ENCODE results near the gene NLRP6.
"Not testable (repeated sequence)": the region's sequence is repeated elsewhere in the genome, so short reads cannot be mapped to it uniquely, and the experiment has no call there.

The NLRP6 gene

DNA sequence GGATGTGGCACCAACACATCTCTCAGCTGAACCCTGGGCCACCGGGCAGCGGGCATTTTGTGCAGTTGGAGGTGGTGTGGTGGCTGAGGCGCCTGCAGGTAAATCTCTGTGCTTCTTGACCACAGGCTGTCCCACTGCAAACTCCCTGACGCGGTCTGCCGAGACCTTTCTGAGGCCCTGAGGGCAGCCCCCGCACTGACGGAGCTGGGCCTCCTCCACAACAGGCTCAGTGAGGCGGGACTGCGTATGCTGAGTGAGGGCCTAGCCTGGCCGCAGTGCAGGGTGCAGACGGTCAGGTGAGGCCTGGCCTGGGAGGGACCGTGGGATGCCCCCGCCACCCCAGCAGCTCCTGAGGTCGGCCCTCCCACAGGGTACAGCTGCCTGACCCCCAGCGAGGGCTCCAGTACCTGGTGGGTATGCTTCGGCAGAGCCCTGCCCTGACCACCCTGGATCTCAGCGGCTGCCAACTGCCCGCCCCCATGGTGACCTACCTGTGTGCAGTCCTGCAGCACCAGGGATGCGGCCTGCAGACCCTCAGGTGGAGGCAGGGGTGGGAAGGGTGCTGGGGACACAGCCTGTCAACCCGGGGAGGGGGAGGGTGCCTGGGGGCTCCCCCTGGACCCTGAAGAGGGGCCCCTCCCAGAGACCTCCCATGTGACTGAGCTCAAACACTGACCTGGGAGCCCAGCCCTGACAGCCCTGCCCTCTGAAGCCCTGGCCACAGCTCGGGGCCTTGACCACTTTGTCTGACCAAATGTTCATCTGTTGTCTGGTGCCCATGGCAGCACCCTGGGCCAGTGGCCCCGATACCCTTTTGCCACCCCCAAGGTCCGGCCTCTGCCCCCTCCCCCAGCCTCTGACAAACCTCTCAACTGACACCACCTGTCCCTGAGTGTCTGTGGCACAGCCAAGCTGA is 6.2 kb downstream of the NLRP6 start:
- Histone ChIP-seq H3K27me3 (ENCODE audit: control insufficient read depth, insufficient read depth, low read length) (peaks cover 61% of the 10 kb centered on the region), H3K4me1 (ENCODE audit: control insufficient read depth, insufficient read depth, low read length) (peaks cover 6% of the 10 kb centered on the region)

DNA sequence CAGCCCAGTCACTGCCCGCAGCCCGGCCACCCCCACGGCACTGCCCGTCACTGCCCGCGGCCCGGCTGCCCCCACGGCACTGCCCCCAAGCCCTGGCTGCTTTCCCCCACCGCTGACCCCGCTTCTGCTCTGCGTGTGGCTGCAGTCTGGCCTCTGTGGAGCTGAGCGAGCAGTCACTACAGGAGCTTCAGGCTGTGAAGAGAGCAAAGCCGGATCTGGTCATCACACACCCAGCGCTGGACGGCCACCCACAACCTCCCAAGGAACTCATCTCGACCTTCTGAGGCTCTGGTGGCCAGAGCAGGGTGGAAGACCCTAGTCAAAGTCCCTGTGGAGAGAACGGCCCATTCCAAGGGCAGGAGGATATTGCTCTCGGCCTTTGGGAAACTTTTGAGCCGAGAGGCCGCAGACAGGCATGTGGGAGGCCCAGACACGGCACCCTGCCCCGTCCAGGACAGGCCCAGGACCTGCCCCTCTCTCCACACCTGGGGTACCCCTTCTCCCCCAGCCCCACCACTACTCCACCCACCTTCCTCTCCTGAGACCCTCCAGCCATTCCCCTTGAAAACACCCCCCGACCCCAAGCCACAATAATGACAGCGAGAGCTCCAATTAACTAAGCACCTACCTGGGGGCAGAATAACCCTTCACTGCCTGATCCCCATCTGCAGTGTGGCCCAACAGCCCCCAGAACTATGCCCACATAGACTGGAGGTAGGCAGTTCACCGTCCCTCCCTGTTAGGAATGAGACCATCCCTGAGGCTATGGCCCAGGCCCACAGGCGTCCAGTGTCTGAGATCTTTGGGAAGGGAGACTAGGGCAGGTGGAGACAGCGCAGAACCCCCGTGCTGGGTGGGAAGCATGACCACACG is 7.0 kb downstream of the NLRP6 start:
- H3K9ac ChIP-seq (ENCODE audit: low read depth, low read length) = no peak overlapping the region

More for the DNA sequence above, 6.2 kb downstream of the NLRP6 start:
- H3K9ac ChIP-seq (ENCODE audit: low read depth, low read length) = no peak overlapping the region
- no peaks in the 10 kb centered on the region for H3K36me3 ChIP-seq (ENCODE audit: insufficient read depth, low read length)
- H3K4me3 ChIP-seq (ENCODE audit: low read length) = no peak overlapping the region
- no peaks in the 10 kb centered on the region for H3K9me3 ChIP-seq (replicated peaks; ENCODE audit: low read length)
- no peak overlapping the region for H3K4me2 ChIP-seq (ENCODE audit: low read length)

DNA sequence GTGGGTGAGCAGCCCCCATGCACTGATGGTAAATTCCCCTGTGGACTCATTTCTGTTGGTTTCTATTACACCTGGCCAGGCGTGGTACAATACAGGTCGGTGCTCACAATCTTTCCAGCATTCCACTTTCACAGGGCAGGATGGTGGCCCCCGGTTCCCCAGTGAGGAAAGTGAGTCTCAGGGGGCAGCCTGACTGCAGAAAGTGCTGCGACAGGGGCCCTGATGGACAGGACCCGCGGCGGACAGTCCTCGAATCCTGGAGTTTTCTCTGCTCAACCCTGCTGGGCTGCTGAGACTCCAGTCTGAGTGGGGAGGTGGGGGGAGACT is 7.7 kb downstream of the NLRP6 start:
- Histone ChIP-seq H3K27me3 (ENCODE audit: control insufficient read depth, insufficient read depth, low read length) (peaks cover 46% of the 10 kb centered on the region), H3K4me2 (ENCODE audit: low read length) (no peak overlapping the region), H3K4me1 (ENCODE audit: control insufficient read depth, insufficient read depth, low read length) (peaks cover 6% of the 10 kb centered on the region), H3K9ac (ENCODE audit: low read depth, low read length) (no peak overlapping the region), H3K4me3 (ENCODE audit: low read length) (no peak overlapping the region), H3K36me3 (ENCODE audit: insufficient read depth, low read length) (no peaks in the 10 kb centered on the region), H3K9me3 (replicated peaks; ENCODE audit: low read length) (no peaks in the 10 kb centered on the region)

More for the DNA sequence above, 7.0 kb downstream of the NLRP6 start:
- Histone ChIP-seq H3K4me2 (ENCODE audit: low read length) (no peak overlapping the region), H3K36me3 (ENCODE audit: insufficient read depth, low read length) (no peaks in the 10 kb centered on the region), H3K27me3 (ENCODE audit: control insufficient read depth, insufficient read depth, low read length) (peaks cover 52% of the 10 kb centered on the region), H3K4me3 (ENCODE audit: low read length) (no peak overlapping the region), H3K9me3 (replicated peaks; ENCODE audit: low read length) (no peaks in the 10 kb centered on the region), H3K4me1 (ENCODE audit: control insufficient read depth, insufficient read depth, low read length) (peaks cover 6% of the 10 kb centered on the region)

DNA sequence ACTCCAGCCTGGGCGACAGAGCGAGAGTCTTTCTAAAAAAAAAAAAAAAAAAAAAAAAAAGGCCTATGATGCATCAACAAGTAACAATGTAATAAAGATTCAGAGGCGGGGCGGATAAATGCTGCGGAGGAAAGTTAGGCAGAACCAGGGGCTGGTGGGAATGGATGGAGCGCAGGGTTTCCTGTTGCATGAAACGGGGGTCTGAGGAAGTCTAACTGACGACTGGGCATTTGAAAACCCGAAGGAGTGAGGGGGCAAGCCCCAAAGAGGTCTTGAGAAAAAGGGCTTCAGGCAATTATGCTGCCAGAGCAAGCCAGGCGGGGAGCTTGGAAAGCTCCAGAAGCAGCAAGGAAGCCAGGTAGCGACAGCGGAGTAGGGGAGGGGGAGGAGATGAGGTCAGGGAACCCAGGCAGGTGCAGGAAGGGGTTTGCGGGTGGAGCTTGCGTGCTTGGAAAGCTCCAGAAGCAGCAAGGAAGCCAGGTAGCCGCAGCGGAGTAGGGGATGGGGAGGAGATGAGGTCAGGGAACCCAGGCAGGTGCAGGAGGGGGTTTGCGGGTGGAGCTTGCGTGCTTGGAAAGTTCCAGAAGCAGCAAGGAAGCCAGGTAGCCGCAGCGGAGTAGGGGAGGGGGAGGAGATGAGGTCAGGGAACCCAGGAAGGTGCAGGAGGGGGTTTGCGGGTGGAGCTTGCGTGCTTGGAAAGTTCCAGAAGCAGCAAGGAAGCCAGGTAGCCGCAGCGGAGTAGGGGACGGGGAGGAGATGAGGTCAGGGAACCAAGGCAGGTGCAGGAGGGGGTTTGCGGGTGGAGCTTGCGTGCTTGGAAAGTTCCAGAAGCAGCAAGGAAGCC is 9.0 kb downstream of the NLRP6 start:
- H3K4me1 ChIP-seq (ENCODE audit: control insufficient read depth, insufficient read depth, low read length); H3K36me3 ChIP-seq (ENCODE audit: insufficient read depth, low read length); H3K9ac ChIP-seq (ENCODE audit: low read depth, low read length); H3K4me3 ChIP-seq (ENCODE audit: low read length); H3K4me2 ChIP-seq (ENCODE audit: low read length); H3K9me3 ChIP-seq (replicated peaks; ENCODE audit: low read length): not testable (repeated sequence)
- peaks cover 33% of the 10 kb centered on the region for H3K27me3 ChIP-seq (ENCODE audit: control insufficient read depth, insufficient read depth, low read length)

- no peaks in the 10 kb centered on the region for H3K9me3 ChIP-seq (replicated peaks; ENCODE audit: low read length)
- H3K27me3 ChIP-seq (ENCODE audit: control insufficient read depth, insufficient read depth, low read length) = peaks cover 25% of the 10 kb centered on the region
- peak overlapping the region; percentile 25 for H3K9ac ChIP-seq (ENCODE audit: low read depth, low read length)
- no peaks in the 10 kb centered on the region for H3K36me3 ChIP-seq (ENCODE audit: insufficient read depth, low read length)
- H3K4me1 ChIP-seq (ENCODE audit: control insufficient read depth, insufficient read depth, low read length) = peaks cover 6% of the 10 kb centered on the region
- H3K4me3 ChIP-seq (ENCODE audit: low read length) = peak overlapping the region; percentile 64
- peak overlapping the region; percentile 85 for H3K4me2 ChIP-seq (ENCODE audit: low read length)
Measured at GRCh38 chr11:287821-288477, 9.7 kb downstream of the NLRP6 start.

DNA sequence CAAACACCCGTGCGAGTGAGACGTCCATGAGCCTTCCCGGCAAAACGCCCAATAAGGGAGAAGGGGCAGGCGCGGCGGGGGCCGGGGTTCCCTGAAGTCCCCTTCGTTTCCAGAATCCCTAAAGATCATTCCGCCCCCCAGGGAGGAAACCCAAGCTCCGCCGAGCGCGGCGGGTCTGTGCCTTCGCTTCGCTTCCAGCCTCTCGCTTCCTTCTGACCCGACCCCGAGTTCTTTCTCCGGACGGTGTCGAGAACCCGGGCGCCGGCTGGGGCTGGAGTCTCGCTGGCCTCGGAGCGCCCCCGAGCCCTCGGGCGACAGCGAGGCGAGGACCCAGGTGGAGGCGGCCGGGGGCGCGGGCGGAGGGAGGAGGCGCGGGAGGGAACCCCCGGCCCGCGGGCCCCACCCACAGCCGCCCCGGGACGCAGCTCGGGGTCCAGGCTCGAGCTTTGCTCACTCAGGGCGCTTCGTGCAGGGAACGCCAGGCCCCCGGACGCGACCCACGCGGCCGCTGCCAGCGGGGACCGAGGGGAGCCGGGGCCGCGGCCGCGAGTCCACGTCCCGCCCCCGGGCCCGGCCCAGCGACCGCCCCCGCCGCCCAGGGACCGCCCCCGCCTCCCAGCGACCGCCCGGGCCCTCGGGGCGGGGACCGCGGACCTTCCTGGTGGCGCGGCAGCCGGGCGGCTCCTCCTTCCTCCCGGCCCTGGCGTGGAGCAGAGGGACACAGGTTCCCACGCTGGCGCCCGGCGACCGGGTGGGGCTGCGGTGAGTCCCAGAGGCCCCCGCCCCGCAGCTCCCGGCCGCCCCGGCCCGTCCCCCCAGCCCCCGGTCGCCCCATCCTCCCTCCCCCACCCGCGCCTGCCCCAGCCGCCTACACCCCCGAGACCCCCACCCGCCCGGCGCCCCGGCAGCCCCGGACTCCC is 10.5 kb downstream of the NLRP6 start, which contains the start of gene PGGHG:
TSS of gene PGGHG (plus strand) at position 649 of the 920 bp plus-strand sequence. CDS start 691 bp downstream, outside the sequence.
- Histone ChIP-seq H3K27me3 (ENCODE audit: control insufficient read depth, insufficient read depth, low read length) (peaks cover 21% of the 10 kb centered on the region), H3K4me1 (ENCODE audit: control insufficient read depth, insufficient read depth, low read length) (peaks cover 6% of the 10 kb centered on the region), H3K4me2 (ENCODE audit: low read length) (peak within 1 kb of the TSS; percentile 85), H3K4me3 (ENCODE audit: low read length) (peak within 1 kb of the TSS; percentile 64), H3K9ac (ENCODE audit: low read depth, low read length) (peak within 1 kb of the TSS; percentile 25), H3K9me3 (replicated peaks; ENCODE audit: low read length) (no peaks in the 10 kb centered on the region), H3K36me3 (ENCODE audit: insufficient read depth, low read length) (no peaks in the 10 kb centered on the region)

DNA sequence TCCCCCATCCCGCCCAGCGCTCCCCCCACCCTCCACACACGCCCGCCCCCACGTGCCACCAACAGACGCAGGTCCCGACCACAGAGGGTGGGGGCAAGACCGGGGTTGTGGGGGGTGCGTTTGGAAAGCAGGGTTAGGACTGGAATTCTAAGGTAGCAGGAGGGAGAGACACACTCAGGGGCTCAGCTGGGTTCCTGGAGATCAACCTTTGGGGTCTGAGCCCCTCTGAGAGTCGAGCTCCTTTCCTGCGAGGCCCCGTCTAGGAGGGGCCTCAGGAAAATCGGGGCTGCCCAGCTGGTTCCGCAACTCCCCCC is 11.1 kb downstream of the NLRP6 start:
- Histone ChIP-seq H3K9ac (ENCODE audit: low read depth, low read length) (no peak overlapping the region), H3K4me2 (ENCODE audit: low read length) (peak overlapping the region; percentile 29), H3K9me3 (replicated peaks; ENCODE audit: low read length) (no peaks in the 10 kb centered on the region), H3K36me3 (ENCODE audit: insufficient read depth, low read length) (no peaks in the 10 kb centered on the region), H3K4me1 (ENCODE audit: control insufficient read depth, insufficient read depth, low read length) (peaks cover 6% of the 10 kb centered on the region), H3K27me3 (ENCODE audit: control insufficient read depth, insufficient read depth, low read length) (peaks cover 17% of the 10 kb centered on the region), H3K4me3 (ENCODE audit: low read length) (no peak overlapping the region)

- H3K36me3 ChIP-seq (ENCODE audit: insufficient read depth, low read length) = no peaks in the 10 kb centered on the region
- peak overlapping the region; percentile 29 for H3K4me2 ChIP-seq (ENCODE audit: low read length)
- H3K27me3 ChIP-seq (ENCODE audit: control insufficient read depth, insufficient read depth, low read length) = peaks cover 17% of the 10 kb centered on the region
- no peak overlapping the region for H3K9ac ChIP-seq (ENCODE audit: low read depth, low read length)
- H3K4me1 ChIP-seq (ENCODE audit: control insufficient read depth, insufficient read depth, low read length) = peaks cover 6% of the 10 kb centered on the region
- no peak overlapping the region for H3K4me3 ChIP-seq (ENCODE audit: low read length)
- no peaks in the 10 kb centered on the region for H3K9me3 ChIP-seq (replicated peaks; ENCODE audit: low read length)
Measured at GRCh38 chr11:289712-290620, 11.8 kb downstream of the NLRP6 start.

- Histone ChIP-seq H3K36me3 (ENCODE audit: insufficient read depth, low read length) (no peaks in the 10 kb centered on the region), H3K9ac (ENCODE audit: low read depth, low read length) (no peak overlapping the region), H3K4me2 (ENCODE audit: low read length) (no peak overlapping the region), H3K4me3 (ENCODE audit: low read length) (no peak overlapping the region), H3K27me3 (ENCODE audit: control insufficient read depth, insufficient read depth, low read length) (peaks cover 21% of the 10 kb centered on the region), H3K4me1 (ENCODE audit: control insufficient read depth, insufficient read depth, low read length) (peaks cover 6% of the 10 kb centered on the region), H3K9me3 (replicated peaks; ENCODE audit: low read length) (no peaks in the 10 kb centered on the region)
Measured at GRCh38 chr11:290621-291231, 12.5 kb downstream of the NLRP6 start.

Data from skeletal muscle satellite cell (primary cell).